ENCODE data around the gene SRMS. TPM values are rescaled to one million over a fixed set of nuclear protein-coding genes. Genes with fewer than 3 reads are reported as not detected.
A peak's percentile ranks its signal among the peaks of the same experiment; 100 is the strongest.

Gene SRMS
- total and polyA plus RNA-seq, 2 donors (not counting 1 experiment from before 2014, with no cell fraction given): not detected

GRCh38 chr20:63497946-63498935 is 49.3 kb downstream of the SRMS start:
- H3K27ac ChIP-seq (ENCODE audit: insufficient read depth, low read length): no peak overlapping the region
- H4K20me1 ChIP-seq (ENCODE audit: control insufficient read depth, extremely low read depth, insufficient read depth, low read length): no peaks in the 10 kb centered on the region
- H3K9me3 ChIP-seq (ENCODE audit: control insufficient read depth, insufficient read depth, low read depth, low read length): no peaks in the 10 kb centered on the region
- no peaks in the 10 kb centered on the region for H3K4me1 ChIP-seq (ENCODE audit: control insufficient read depth, extremely low read depth, insufficient read depth, low read length)
- H3K9ac ChIP-seq (ENCODE audit: insufficient read depth, low read length): no peak overlapping the region
- H3K4me3 ChIP-seq (replicated peaks in 1 of 4; ENCODE audit: control extremely low read depth in 1 of 4, insufficient read depth in 1 of 4, low read depth in 3 of 4, low read length in 4 of 4): no peak overlapping the region
- no peak overlapping the region for H3K4me2 ChIP-seq (ENCODE audit: extremely low read depth, insufficient read depth, low read length)
- H3K27me3 ChIP-seq (ENCODE audit: control insufficient read depth, insufficient read depth, low read length): peaks cover 5% of the 10 kb centered on the region
- H2AFZ ChIP-seq (ENCODE audit: low read length): no peak overlapping the region
- TF ChIP-seq EZH2 (IDR thresholded peaks at IDR 0.05; ENCODE audit: low read length, missing control alignments) (no peak), CTCF (conservative IDR thresholded peaks at IDR 0.05 in 1 of 2, IDR thresholded peaks at IDR 0.05 in 1 of 2; ENCODE audit: low read depth in 1 of 2, low read length in 2 of 2) (no peak)
- H3K79me2 ChIP-seq (ENCODE audit: control insufficient read depth, insufficient read depth, low read length): no peaks in the 10 kb centered on the region
- DNase-seq (ENCODE audit: low read depth in 2 of 2): peak; percentile 17 to 42
- H3K36me3 ChIP-seq (ENCODE audit: control insufficient read depth, insufficient read depth, low read length): no peaks in the 10 kb centered on the region

- no peak overlapping the region for H3K27ac ChIP-seq (ENCODE audit: insufficient read depth, low read length)
- no peaks in the 10 kb centered on the region for H3K36me3 ChIP-seq (ENCODE audit: control insufficient read depth, insufficient read depth, low read length)
- no peaks in the 10 kb centered on the region for H4K20me1 ChIP-seq (ENCODE audit: control insufficient read depth, extremely low read depth, insufficient read depth, low read length)
- H3K9me3 ChIP-seq (ENCODE audit: control insufficient read depth, insufficient read depth, low read depth, low read length): no peaks in the 10 kb centered on the region
- H3K4me2 ChIP-seq (ENCODE audit: extremely low read depth, insufficient read depth, low read length): no peak overlapping the region
- no peaks in the 10 kb centered on the region for H3K4me1 ChIP-seq (ENCODE audit: control insufficient read depth, extremely low read depth, insufficient read depth, low read length)
- H3K9ac ChIP-seq (ENCODE audit: insufficient read depth, low read length): no peak overlapping the region
- TF ChIP-seq CTCF (conservative IDR thresholded peaks at IDR 0.05 in 1 of 2, IDR thresholded peaks at IDR 0.05 in 1 of 2; ENCODE audit: low read depth in 1 of 2, low read length in 2 of 2) (no peak), EZH2 (IDR thresholded peaks at IDR 0.05; ENCODE audit: low read length, missing control alignments) (no peak)
- H3K79me2 ChIP-seq (ENCODE audit: control insufficient read depth, insufficient read depth, low read length): no peaks in the 10 kb centered on the region
- H3K27me3 ChIP-seq (ENCODE audit: control insufficient read depth, insufficient read depth, low read length): peaks cover 5% of the 10 kb centered on the region
- DNase-seq (ENCODE audit: low read depth in 2 of 2): no peak
- no peak overlapping the region for H2AFZ ChIP-seq (ENCODE audit: low read length)
- H3K4me3 ChIP-seq (replicated peaks in 1 of 4; ENCODE audit: control extremely low read depth in 1 of 4, insufficient read depth in 1 of 4, low read depth in 3 of 4, low read length in 4 of 4): no peak overlapping the region
Measured at GRCh38 chr20:63497138-63497945, 50.2 kb downstream of the SRMS start.

GRCh38 chr20:63496596-63497120 is 50.9 kb downstream of the SRMS start:
- H3K27me3 ChIP-seq (ENCODE audit: control insufficient read depth, insufficient read depth, low read length): peaks cover 5% of the 10 kb centered on the region
- H3K4me3 ChIP-seq (replicated peaks in 1 of 4; ENCODE audit: control extremely low read depth in 1 of 4, insufficient read depth in 1 of 4, low read depth in 3 of 4, low read length in 4 of 4): peak overlapping the region in 1 of 4 experiments; percentile 33
- TF ChIP-seq EZH2 (IDR thresholded peaks at IDR 0.05; ENCODE audit: low read length, missing control alignments) (no peak), CTCF (conservative IDR thresholded peaks at IDR 0.05 in 1 of 2, IDR thresholded peaks at IDR 0.05 in 1 of 2; ENCODE audit: low read depth in 1 of 2, low read length in 2 of 2) (no peak)
- H3K4me1 ChIP-seq (ENCODE audit: control insufficient read depth, extremely low read depth, insufficient read depth, low read length): no peaks in the 10 kb centered on the region
- no peak overlapping the region for H3K9ac ChIP-seq (ENCODE audit: insufficient read depth, low read length)
- no peaks in the 10 kb centered on the region for H3K9me3 ChIP-seq (ENCODE audit: control insufficient read depth, insufficient read depth, low read depth, low read length)
- no peak overlapping the region for H3K27ac ChIP-seq (ENCODE audit: insufficient read depth, low read length)
- no peaks in the 10 kb centered on the region for H3K36me3 ChIP-seq (ENCODE audit: control insufficient read depth, insufficient read depth, low read length)
- H3K4me2 ChIP-seq (ENCODE audit: extremely low read depth, insufficient read depth, low read length): no peak overlapping the region
- DNase-seq (ENCODE audit: low read depth in 2 of 2): no peak
- H3K79me2 ChIP-seq (ENCODE audit: control insufficient read depth, insufficient read depth, low read length): no peaks in the 10 kb centered on the region
- no peak overlapping the region for H2AFZ ChIP-seq (ENCODE audit: low read length)
- H4K20me1 ChIP-seq (ENCODE audit: control insufficient read depth, extremely low read depth, insufficient read depth, low read length): no peaks in the 10 kb centered on the region
